GM20431 (cell line): ENCODE results near the gene ZNF804B.

Source experiments
- in situ Hi-C: fragments of 300-500 bp; cut with MseI, MboI; formaldehyde crosslinking; loops from one replicate; pipeline ENCODE4 v1.15.0; 2020; ENCODE audit warnings: low sequenced_read_pairs; ENCODE audit not compliant: unreplicated experiment

Gene ZNF804B

GRCh38 chr7:88759230-88760135 is at the start of gene ZNF804B:
ZNF804B (plus strand) TSS chr7:88759700; CDS start chr7:88759977, 277 bp downstream.
- in situ Hi-C loops: no loop called here

- in situ Hi-C loops: no loop called here
Measured at GRCh38 chr7:88735920-88736319, 23.6 kb upstream of the ZNF804B start.

- in situ Hi-C loops: no loop called here
Measured at GRCh38 chr7:88737632-88738031, 21.9 kb upstream of the ZNF804B start.

GRCh38 chr7:88746126-88746525 is 13.4 kb upstream of the ZNF804B start:
- in situ Hi-C loops: no loop called here

- in situ Hi-C loops: no loop called here
Measured at GRCh38 chr7:88756802-88757201, 2.7 kb upstream of the ZNF804B start.

GRCh38 chr7:88757371-88757770 is 2.1 kb upstream of the ZNF804B start:
- in situ Hi-C loops: no loop called here

GRCh38 chr7:88758381-88759229 is 895 bp upstream of the ZNF804B start:
- in situ Hi-C loops: no loop called here

- in situ Hi-C loops: no loop called here
Measured at GRCh38 chr7:88760136-88760515, 626 bp downstream of the ZNF804B start.

- in situ Hi-C loops: no loop called here
Measured at GRCh38 chr7:88761779-88762178, 2.3 kb downstream of the ZNF804B start.

GRCh38 chr7:88771417-88771816 is 11.9 kb downstream of the ZNF804B start:
- in situ Hi-C loops: no loop called here

- in situ Hi-C loops: no loop called here
Measured at GRCh38 chr7:88772776-88773175, 13.3 kb downstream of the ZNF804B start.

GRCh38 chr7:88775838-88776237 is 16.3 kb downstream of the ZNF804B start:
- in situ Hi-C loops: no loop called here

- in situ Hi-C loops: no loop called here
Measured at GRCh38 chr7:88787777-88788176, 28.3 kb downstream of the ZNF804B start.

- in situ Hi-C loops: no loop called here
Measured at GRCh38 chr7:88789480-88790064, 30.1 kb downstream of the ZNF804B start.

- in situ Hi-C loops: no loop called here
Measured at GRCh38 chr7:88791891-88792290, 32.4 kb downstream of the ZNF804B start.

- in situ Hi-C loops: no loop called here
Measured at GRCh38 chr7:88792361-88792760, 32.9 kb downstream of the ZNF804B start.

GRCh38 chr7:88795553-88795952 is 36.1 kb downstream of the ZNF804B start, which contains the start of gene TEX47:
TEX47 (minus strand) TSS chr7:88795737; CDS start chr7:88794942, 795 bp downstream.
- in situ Hi-C loops: no loop called here

- in situ Hi-C loops: no loop called here
Measured at GRCh38 chr7:88801046-88801445, 41.5 kb downstream of the ZNF804B start.

- in situ Hi-C loops: no loop called here
Measured at GRCh38 chr7:88806280-88807037, 47.0 kb downstream of the ZNF804B start.

GRCh38 chr7:88818552-88818951 is 59.1 kb downstream of the ZNF804B start:
- in situ Hi-C loops: no loop called here
